Measurements from ENCODE around the gene MAP7D3. TPM values are rescaled to one million over a fixed set of nuclear protein-coding genes. Genes with fewer than 3 reads are reported as not detected.

The MAP7D3 gene
- total and polyA plus RNA-seq, 2 of the 4 experiments (the other 2 are of a cell fraction) = 10.0 to 23.8 TPM

DNA sequence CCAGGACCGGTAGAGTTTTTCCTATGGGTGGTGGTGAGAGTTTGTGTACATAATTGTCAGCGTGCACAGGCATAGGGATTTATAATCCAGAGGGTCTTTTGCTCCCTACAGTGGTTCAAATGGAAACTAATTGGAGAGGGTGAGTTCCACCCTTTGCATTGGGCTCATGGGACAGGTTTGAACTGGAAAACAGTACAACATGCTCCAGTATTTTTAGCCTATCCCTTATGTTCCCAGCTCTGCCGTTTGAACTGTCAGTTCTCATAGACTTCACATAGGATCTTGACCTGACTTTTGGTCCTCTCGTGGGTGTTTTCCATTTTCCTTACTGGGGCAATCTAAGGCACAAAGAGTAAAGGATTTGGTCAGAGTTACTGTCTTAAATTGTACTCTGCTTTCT is 72.1 kb downstream of the MAP7D3 start:
- ChIA-PET POLR2A (ENCODE audit: unreplicated experiment) (no interaction called here), CTCF (no interaction called here)
- H3K9ac ChIP-seq (ENCODE audit: low read depth, low read length) = no peak overlapping the region
- H2BK15ac ChIP-seq (ENCODE audit: low read depth, low read length) = no peak overlapping the region
- in situ Hi-C loops (cut with MboI; ENCODE audit: low sequenced_read_pairs) (no loop called here), intact Hi-C loops (cut with micrococcal nuclease) (no loop called here), dilution Hi-C loops (cut with HindIII; ENCODE audit: low sequenced_read_pairs, unreplicated experiment) (no loop called here)
- no peak overlapping the region for H3K4me2 ChIP-seq (ENCODE audit: low read depth, low read length)
- H3K4ac ChIP-seq (ENCODE audit: low read depth, low read length) = no peak overlapping the region
- no peak overlapping the region for H3K23ac ChIP-seq (ENCODE audit: low read depth, low read length)
- H2BK20ac ChIP-seq (ENCODE audit: low read depth, low read length) = no peak overlapping the region
- no peaks in the 10 kb centered on the region for H3K9me3 ChIP-seq (ENCODE audit: control insufficient read depth, insufficient read depth, low read length)
- H3K4me1 ChIP-seq (ENCODE audit: control insufficient read depth, insufficient read depth, low read length) = peaks cover 9% of the 10 kb centered on the region
- no peak overlapping the region for H4K8ac ChIP-seq (ENCODE audit: low read depth in 2 of 2, low read length in 2 of 2)
- H2AK9ac ChIP-seq (replicated peaks; ENCODE audit: low read depth, low read length, poor library complexity) = no peak overlapping the region
- H4K91ac ChIP-seq (ENCODE audit: insufficient read depth, low read depth, low read length) = no peak overlapping the region
- DNase-seq (no peak), ATAC-seq (ENCODE audit: low read depth) (no peak)
- H2AK5ac ChIP-seq (ENCODE audit: low read depth, low read length) = no peak overlapping the region
- H2BK5ac ChIP-seq (ENCODE audit: low read depth, low read length, poor library complexity, severe bottlenecking) = no peak overlapping the region
- no peak overlapping the region for H3K4me3 ChIP-seq (ENCODE audit: insufficient read depth, low read depth, low read length)
- no peaks in the 10 kb centered on the region for H3K27me3 ChIP-seq (ENCODE audit: control insufficient read depth, insufficient read depth, low read length)
- H3K36me3 ChIP-seq (ENCODE audit: control insufficient read depth, insufficient read depth, low read length) = peaks cover 2% of the 10 kb centered on the region
- H3K27ac ChIP-seq (ENCODE audit: insufficient read depth, low read length) = no peak overlapping the region
- no peak overlapping the region for H3K56ac ChIP-seq (ENCODE audit: extremely low read depth, insufficient read depth, low read length)
- H3K79me1 ChIP-seq (ENCODE audit: low read depth in 1 of 2, low read length in 2 of 2) = peaks cover 7 to 9% of the 10 kb centered on the region in 2 experiments; a peak in 1 of 4 replicates
- WGBS, 2 experiments (ENCODE audit: extremely low coverage in 2 of 2, insufficient read length in 1 of 2) = no CpG with 5 or more reads among the region's 4 CpGs
- TF ChIP-seq, protein P1, sequence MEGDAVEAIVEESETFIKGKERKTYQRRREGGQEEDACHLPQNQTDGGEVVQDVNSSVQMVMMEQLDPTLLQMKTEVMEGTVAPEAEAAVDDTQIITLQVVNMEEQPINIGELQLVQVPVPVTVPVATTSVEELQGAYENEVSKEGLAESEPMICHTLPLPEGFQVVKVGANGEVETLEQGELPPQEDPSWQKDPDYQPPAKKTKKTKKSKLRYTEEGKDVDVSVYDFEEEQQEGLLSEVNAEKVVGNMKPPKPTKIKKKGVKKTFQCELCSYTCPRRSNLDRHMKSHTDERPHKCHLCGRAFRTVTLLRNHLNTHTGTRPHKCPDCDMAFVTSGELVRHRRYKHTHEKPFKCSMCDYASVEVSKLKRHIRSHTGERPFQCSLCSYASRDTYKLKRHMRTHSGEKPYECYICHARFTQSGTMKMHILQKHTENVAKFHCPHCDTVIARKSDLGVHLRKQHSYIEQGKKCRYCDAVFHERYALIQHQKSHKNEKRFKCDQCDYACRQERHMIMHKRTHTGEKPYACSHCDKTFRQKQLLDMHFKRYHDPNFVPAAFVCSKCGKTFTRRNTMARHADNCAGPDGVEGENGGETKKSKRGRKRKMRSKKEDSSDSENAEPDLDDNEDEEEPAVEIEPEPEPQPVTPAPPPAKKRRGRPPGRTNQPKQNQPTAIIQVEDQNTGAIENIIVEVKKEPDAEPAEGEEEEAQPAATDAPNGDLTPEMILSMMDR (conservative IDR thresholded peaks at IDR 0.05; ENCODE audit: low read depth, low read length) = no peak
- TF ChIP-seq, protein P2, sequence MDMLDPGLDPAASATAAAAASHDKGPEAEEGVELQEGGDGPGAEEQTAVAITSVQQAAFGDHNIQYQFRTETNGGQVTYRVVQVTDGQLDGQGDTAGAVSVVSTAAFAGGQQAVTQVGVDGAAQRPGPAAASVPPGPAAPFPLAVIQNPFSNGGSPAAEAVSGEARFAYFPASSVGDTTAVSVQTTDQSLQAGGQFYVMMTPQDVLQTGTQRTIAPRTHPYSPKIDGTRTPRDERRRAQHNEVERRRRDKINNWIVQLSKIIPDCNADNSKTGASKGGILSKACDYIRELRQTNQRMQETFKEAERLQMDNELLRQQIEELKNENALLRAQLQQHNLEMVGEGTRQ (IDR thresholded peaks at IDR 0.05; ENCODE audit: low read depth, low read length) = no peak
- no peak for TF ChIP-seq MAZ (IDR thresholded peaks at IDR 0.05; ENCODE audit: borderline replicate concordance, low read depth, low read length)
- no peak for TF ChIP-seq RFX5 (IDR thresholded peaks at IDR 0.05; ENCODE audit: low read depth, low read length)
- H4K5ac ChIP-seq (ENCODE audit: low read depth, low read length) = 0 out of 2 replicates have a peak overlapping the region, but pooled peaks have one; percentile 35
- BruUV-seq (replicated peaks) = no TSS peak
- peaks cover 3% of the 10 kb centered on the region for H3K9me1 ChIP-seq (ENCODE audit: insufficient read depth, low read length)
- H2BK120ac ChIP-seq (ENCODE audit: low read depth, low read length) = no peak overlapping the region
- no peak overlapping the region for H3K14ac ChIP-seq (replicated peaks; ENCODE audit: low read depth, low read length)
- H4K20me1 ChIP-seq (ENCODE audit: insufficient read depth, low read length) = no peaks in the 10 kb centered on the region
- no peak overlapping the region for H2AFZ ChIP-seq (replicated peaks; ENCODE audit: low read length, poor library complexity)
- no peak overlapping the region for H3K18ac ChIP-seq (ENCODE audit: low read depth, low read length)
